Neural cell (in vitro differentiated cells): Measurements from ENCODE around the gene FNDC3A. TPM values are rescaled to one million over a fixed set of nuclear protein-coding genes. Genes with fewer than 3 reads are reported as not detected.
A peak's percentile ranks its signal among the peaks of the same experiment; 100 is the strongest.

Source experiments
- H2AFZ ChIP-seq: fragments of 200-600, 300-800 bp; sonication (generic), shearing (Covaris generic); 2 replicates; pipeline ENCODE4 v1.6.0; 2014; ENCODE audit warnings: low read depth, mild to moderate bottlenecking, antibody characterized with exemption, low read length, moderate library complexity
- H3F3A ChIP-seq: fragments of 200-600 bp; shearing (Covaris generic); 2 replicates; pipeline ENCODE4 v1.6.1; 2016; ENCODE audit warnings: mild to moderate bottlenecking, moderate library complexity, mixed read lengths, antibody characterized with exemption, low read length; ENCODE audit not compliant: insufficient read depth, poor library complexity, severe bottlenecking
- H3K27ac ChIP-seq: fragments of 200-600, 300-800 bp; sonication (generic), shearing (Covaris generic); 2 replicates; pipeline ENCODE4 v1.5.1; 2014; ENCODE audit warnings: mild to moderate bottlenecking, low read length, moderate library complexity
- H3K27me3 ChIP-seq: fragments of 300-800, 200-600 bp; sonication (generic), shearing (Covaris generic); 2 replicates; pipeline ENCODE4 v1.6.0; 2014; ENCODE audit warnings: mild to moderate bottlenecking, low read depth, low read length, moderate library complexity; ENCODE audit not compliant: insufficient read depth
- H3K36me3 ChIP-seq: fragments of 300-800, 200-600 bp; sonication (generic), shearing (Covaris generic); 2 replicates; pipeline ENCODE4 v1.5.1; 2014; ENCODE audit warnings: mild to moderate bottlenecking, antibody characterized with exemption, low read length, moderate library complexity; ENCODE audit not compliant: insufficient read depth
- H3K4me2 ChIP-seq: fragments of 300-800, 200-600 bp; sonication (generic), shearing (Covaris generic); 2 replicates; pipeline ENCODE4 v1.6.0; 2014; ENCODE audit warnings: mild to moderate bottlenecking, low read length
- H3K4me3 ChIP-seq: fragments of 300-800, 200-600 bp; sonication (generic), shearing (Covaris generic); 2 replicates; pipeline ENCODE4 v1.5.1; 2014; ENCODE audit warnings: mild to moderate bottlenecking, low read length, moderate library complexity
- H3K79me2 ChIP-seq: fragments of 200-600 bp; shearing (Covaris generic); replicated peaks from 2 replicates; pipeline ENCODE4 v1.6.0; 2014; ENCODE audit warnings: mild to moderate bottlenecking, low read length, moderate library complexity; ENCODE audit not compliant: insufficient read depth
- H3K9ac ChIP-seq: fragments of 300-800, 200-600 bp; sonication (generic), shearing (Covaris generic); 2 replicates; pipeline ENCODE4 v1.6.1; 2016; ENCODE audit warnings: mild to moderate bottlenecking, low read length, mixed read lengths
- H3K9me2 ChIP-seq: fragments of 200-600 bp; shearing (Covaris generic); 2 replicates; pipeline ENCODE4 v1.6.1; 2016; ENCODE audit warnings: mild to moderate bottlenecking, low read length, mixed read lengths; ENCODE audit not compliant: insufficient read depth
- H3K9me3 ChIP-seq: fragments of 200-600, 300-800 bp; sonication (generic), shearing (Covaris generic); 2 replicates; pipeline ENCODE4 v1.6.1; 2016; ENCODE audit warnings: mild to moderate bottlenecking, mixed run types, low read length, moderate library complexity, mixed read lengths
- H4K20me1 ChIP-seq: fragments of 200-600 bp; shearing (Covaris generic); 2 replicates; pipeline ENCODE4 v1.6.1; 2016; ENCODE audit warnings: mild to moderate bottlenecking, mixed run types; ENCODE audit not compliant: insufficient read depth
- CTCF ChIP-seq: fragments of 450-650 bp; IDR thresholded peaks from 2 replicates; pipeline ENCODE4 v1.5.1; 2014; ENCODE audit warnings: antibody characterized with exemption, mild to moderate bottlenecking, moderate library complexity; ENCODE audit not compliant: poor library complexity, severe bottlenecking
- EP300 ChIP-seq: fragments of 450-650 bp; conservative IDR thresholded peaks from 2 replicates; pipeline ENCODE4 v1.6.1; 2014; ENCODE audit warnings: antibody characterized with exemption, mild to moderate bottlenecking, moderate library complexity; ENCODE audit not compliant: poor library complexity, severe bottlenecking
- EZH2 ChIP-seq: fragments of 200-600, 300-800 bp; shearing (Covaris generic), sonication (generic); IDR thresholded peaks from 2 replicates; pipeline ENCODE4 v1.6.1; 2014; ENCODE audit warnings: antibody characterized with exemption, low read length, borderline replicate concordance, mild to moderate bottlenecking; ENCODE audit not compliant: insufficient read depth, poor library complexity, severe bottlenecking
- MXI1 ChIP-seq: fragments of 450-650 bp; conservative IDR thresholded peaks from 2 replicates; pipeline ENCODE4 v1.6.1; 2014; ENCODE audit warnings: antibody characterized with exemption, mild to moderate bottlenecking; ENCODE audit not compliant: poor library complexity, severe bottlenecking
- POLR2AphosphoS5 ChIP-seq: IDR thresholded peaks from 2 replicates; pipeline ENCODE4 v1.6.1; 2012
- RAD21 ChIP-seq: fragments of 450-650 bp; conservative IDR thresholded peaks from 2 replicates; pipeline ENCODE4 v1.6.1; 2014; ENCODE audit warnings: antibody characterized with exemption, mild to moderate bottlenecking, moderate library complexity
- REST ChIP-seq: IDR thresholded peaks from 2 replicates; pipeline ENCODE4 v1.6.1; 2012; ENCODE audit warnings: borderline replicate concordance
- SMC3 ChIP-seq: fragments of 450-650 bp; conservative IDR thresholded peaks from 2 replicates; pipeline ENCODE4 v1.6.1; 2014; ENCODE audit warnings: antibody characterized with exemption, mild to moderate bottlenecking, moderate library complexity; ENCODE audit not compliant: poor library complexity
- TAF1 ChIP-seq: IDR thresholded peaks from 2 replicates; pipeline ENCODE4 v1.6.1; 2012; ENCODE audit warnings: low read depth
- polyA plus RNA-seq: library from polyadenylated mRNA; depleted of rRNA; stranded (reverse); fragments of >200 nt; gene quantifications from 2 replicates; pipeline ENCODE4 v1.2.3, GENCODE V29; 2014

The FNDC3A gene
- polyA plus RNA-seq, 1 donor from 2014 or later: 83.8 TPM

- Histone ChIP-seq H3K4me3 (no peak overlapping the region), H3K9me2 (no peaks in the 10 kb centered on the region), H3K9ac (no peak overlapping the region), H3K36me3 (no peaks in the 10 kb centered on the region), H4K20me1 (no peaks in the 10 kb centered on the region), H3K9me3 (no peaks in the 10 kb centered on the region), H3K27me3 (no peaks in the 10 kb centered on the region), H2AFZ (no peak overlapping the region), H3K79me2 (peaks cover 22% of the 10 kb centered on the region), H3K4me2 (peak overlapping the region; percentile 44), H3K27ac (no peak overlapping the region), H3F3A (peaks cover 4% of the 10 kb centered on the region)
- TF ChIP-seq POLR2AphosphoS5: no peak
- TF ChIP-seq TAF1: no peak
- no peak for TF ChIP-seq SMC3
Observed at GRCh38 chr13:48973845-48974431, 1.8 kb upstream of the FNDC3A start.

GRCh38 chr13:48975101-48975855, 434 bp upstream of the FNDC3A start:
- Histone ChIP-seq H3K4me3 (peak overlapping the region; percentile 89), H3K27ac (peak overlapping the region; percentile 92), H3K36me3 (no peaks in the 10 kb centered on the region), H3K9me2 (no peaks in the 10 kb centered on the region), H3K27me3 (no peaks in the 10 kb centered on the region), H3K9ac (peak overlapping the region; percentile 88), H3K79me2 (peaks cover 35% of the 10 kb centered on the region), H3K4me2 (peak overlapping the region; percentile 44), H4K20me1 (no peaks in the 10 kb centered on the region), H3F3A (peaks cover 4% of the 10 kb centered on the region), H2AFZ (peak overlapping the region; percentile 52), H3K9me3 (no peaks in the 10 kb centered on the region)
- TF ChIP-seq MXI1 (no peak), CTCF (peak; percentile 46), POLR2AphosphoS5 (no peak), EP300 (peak; percentile 32), REST (no peak), SMC3 (no peak), EZH2 (no peak), TAF1 (no peak), RAD21 (no peak)
